HG03571 (cell line): ENCODE results near the gene SIGLEC11.
"Not testable (repeated sequence)": the region's sequence is repeated elsewhere in the genome, so short reads cannot be mapped to it uniquely, and the experiment has no call there.

ENCODE experiments used
- ATAC-seq: cut with Tn5 transposase; IDR thresholded peaks from one replicate; pipeline ENCODE4 v1.9.1; 2021; ENCODE audit not compliant: unreplicated experiment

The SIGLEC11 gene

GRCh38 chr19:49960980-49961379 lies at the start of gene SIGLEC11:
Gene SIGLEC11 (minus strand): TSS chr19:49961172. CDS start chr19:49961081, 91 bp downstream.
- ATAC-seq = not testable (repeated sequence)

- ATAC-seq = no peak
Measured at GRCh38 chr19:50008532-50008931, 47.6 kb upstream of the SIGLEC11 start.

- no peak for ATAC-seq
Measured at GRCh38 chr19:50007947-50008346, 47.0 kb upstream of the SIGLEC11 start.

GRCh38 chr19:50007170-50007569 lies 46.2 kb upstream of the SIGLEC11 start:
- no peak for ATAC-seq

GRCh38 chr19:50005428-50005827 lies 44.5 kb upstream of the SIGLEC11 start:
- no peak for ATAC-seq

GRCh38 chr19:50003810-50004419 lies 42.9 kb upstream of the SIGLEC11 start:
- ATAC-seq = no peak

- ATAC-seq = no peak
Measured at GRCh38 chr19:50003254-50003788, 42.3 kb upstream of the SIGLEC11 start.

- ATAC-seq = no peak
Measured at GRCh38 chr19:50002386-50002960, 41.5 kb upstream of the SIGLEC11 start.

- no peak for ATAC-seq
Measured at GRCh38 chr19:50001775-50002174, 40.8 kb upstream of the SIGLEC11 start.

GRCh38 chr19:50000841-50001557 lies 40.0 kb upstream of the SIGLEC11 start:
- no peak for ATAC-seq

- no peak for ATAC-seq
Measured at GRCh38 chr19:50000038-50000840, 39.3 kb upstream of the SIGLEC11 start.

GRCh38 chr19:49999371-50000010 lies 38.5 kb upstream of the SIGLEC11 start:
- no peak for ATAC-seq

- ATAC-seq = no peak
Measured at GRCh38 chr19:49997709-49998108, 36.7 kb upstream of the SIGLEC11 start.

- no peak for ATAC-seq
Measured at GRCh38 chr19:49988433-49988832, 27.5 kb upstream of the SIGLEC11 start.

- ATAC-seq = no peak
Measured at GRCh38 chr19:49988007-49988406, 27.0 kb upstream of the SIGLEC11 start.

GRCh38 chr19:49987159-49987698 lies 26.3 kb upstream of the SIGLEC11 start:
- no peak for ATAC-seq

GRCh38 chr19:49986354-49986753 lies 25.4 kb upstream of the SIGLEC11 start:
- no peak for ATAC-seq

- ATAC-seq = no peak
Measured at GRCh38 chr19:49985871-49986270, 24.9 kb upstream of the SIGLEC11 start.

- no peak for ATAC-seq
Measured at GRCh38 chr19:49984491-49984890, 23.5 kb upstream of the SIGLEC11 start.

GRCh38 chr19:49983645-49984229 lies 22.8 kb upstream of the SIGLEC11 start:
- no peak for ATAC-seq
